HG03060 (cell line): Measurements from ENCODE around the gene TUBGCP3.

Experiments used
- ATAC-seq: cut with Tn5 transposase; IDR thresholded peaks from one replicate; pipeline ENCODE4 v1.9.1; 2021; ENCODE audit warnings: low read depth, moderate number of reproducible peaks; ENCODE audit not compliant: unreplicated experiment

Gene TUBGCP3

GRCh38 chr13:112616586-112617362 is 28.8 kb upstream of the TUBGCP3 start:
- ATAC-seq = no peak

GRCh38 chr13:112615391-112615790 is 27.4 kb upstream of the TUBGCP3 start:
- ATAC-seq = no peak

GRCh38 chr13:112614835-112615234 is 26.9 kb upstream of the TUBGCP3 start:
- no peak for ATAC-seq

GRCh38 chr13:112608212-112608611 is 20.3 kb upstream of the TUBGCP3 start:
- no peak for ATAC-seq

GRCh38 chr13:112606109-112607001 is 18.4 kb upstream of the TUBGCP3 start:
- peak; percentile 89 for ATAC-seq

- ATAC-seq = no peak
These were observed 17.6 kb upstream of the TUBGCP3 start for GRCh38 chr13:112605531-112605990.

- no peak for ATAC-seq
These were observed 15.8 kb upstream of the TUBGCP3 start for GRCh38 chr13:112603641-112604225.

GRCh38 chr13:112602189-112602588 is 14.2 kb upstream of the TUBGCP3 start:
- no peak for ATAC-seq

- no peak for ATAC-seq
These were observed 13.4 kb upstream of the TUBGCP3 start for GRCh38 chr13:112601371-112601770.

- ATAC-seq = no peak
These were observed 8.3 kb upstream of the TUBGCP3 start for GRCh38 chr13:112596235-112596634.

- no peak for ATAC-seq
These were observed 4.7 kb upstream of the TUBGCP3 start for GRCh38 chr13:112592647-112593046.

GRCh38 chr13:112592181-112592580 is 4.2 kb upstream of the TUBGCP3 start:
- ATAC-seq = no peak

GRCh38 chr13:112588490-112589297 is 741 bp upstream of the TUBGCP3 start:
- ATAC-seq = no peak

- ATAC-seq = no peak
These were observed 665 bp downstream of the TUBGCP3 start for GRCh38 chr13:112587212-112587763.

GRCh38 chr13:112586334-112586960 is 1.5 kb downstream of the TUBGCP3 start:
- ATAC-seq = no peak

- ATAC-seq = peak; percentile 37
These were observed 4.2 kb downstream of the TUBGCP3 start for GRCh38 chr13:112583592-112584277.

- ATAC-seq = no peak
These were observed 5.7 kb downstream of the TUBGCP3 start for GRCh38 chr13:112582263-112582662.

- ATAC-seq = no peak
These were observed 7.0 kb downstream of the TUBGCP3 start for GRCh38 chr13:112580912-112581311.

GRCh38 chr13:112580211-112580610 is 7.7 kb downstream of the TUBGCP3 start:
- ATAC-seq = no peak
